NB4 (cell line): ENCODE data around the gene FAM120AOS.

Experiments
- DNase-seq: peaks from one replicate; pipeline ENCODE4 v3.0.0; 2010; ENCODE audit warnings: low read depth
- H3K4me3 ChIP-seq: one replicate; pipeline ENCODE4 v1.5.1; 2011; ENCODE audit warnings: mild to moderate bottlenecking, low read depth, low read length, moderate library complexity
- CTCF ChIP-seq: IDR thresholded peaks from one replicate; pipeline ENCODE4 v1.5.1; 2012; ENCODE audit warnings: low read depth, low read length
- MAX ChIP-seq: IDR thresholded peaks from 2 replicates; pipeline ENCODE4 v1.6.1; 2011; ENCODE audit warnings: low read depth, low read length
- MYC ChIP-seq: IDR thresholded peaks from 2 replicates; pipeline ENCODE4 v1.6.1; 2011; ENCODE audit warnings: low read depth, low read length
- POLR2A ChIP-seq: IDR thresholded peaks from 2 replicates; pipeline ENCODE4 v1.6.1; 2011; ENCODE audit warnings: mild to moderate bottlenecking; ENCODE audit not compliant: insufficient read length; ENCODE audit errors: extremely low read depth

FAM120AOS gene

GRCh38 chr9:93461821-93462220 lies 8.4 kb upstream of the FAM120AOS start:
- peak; percentile 21 for DNase-seq
- TF ChIP-seq MAX (no peak), POLR2A (no peak), MYC (no peak), CTCF (no peak)
- no peak overlapping the region for H3K4me3 ChIP-seq

GRCh38 chr9:93461414-93461743 lies 8.0 kb upstream of the FAM120AOS start:
- TF ChIP-seq CTCF (no peak), MYC (no peak), POLR2A (no peak), MAX (no peak)
- no peak for DNase-seq
- H3K4me3 ChIP-seq = no peak overlapping the region

GRCh38 chr9:93460689-93461413 lies 7.5 kb upstream of the FAM120AOS start:
- no peak for DNase-seq
- TF ChIP-seq MYC = no peak
- no peak for TF ChIP-seq MAX
- no peak for TF ChIP-seq POLR2A
- no peak for TF ChIP-seq CTCF
- H3K4me3 ChIP-seq = no peak overlapping the region

DNA sequence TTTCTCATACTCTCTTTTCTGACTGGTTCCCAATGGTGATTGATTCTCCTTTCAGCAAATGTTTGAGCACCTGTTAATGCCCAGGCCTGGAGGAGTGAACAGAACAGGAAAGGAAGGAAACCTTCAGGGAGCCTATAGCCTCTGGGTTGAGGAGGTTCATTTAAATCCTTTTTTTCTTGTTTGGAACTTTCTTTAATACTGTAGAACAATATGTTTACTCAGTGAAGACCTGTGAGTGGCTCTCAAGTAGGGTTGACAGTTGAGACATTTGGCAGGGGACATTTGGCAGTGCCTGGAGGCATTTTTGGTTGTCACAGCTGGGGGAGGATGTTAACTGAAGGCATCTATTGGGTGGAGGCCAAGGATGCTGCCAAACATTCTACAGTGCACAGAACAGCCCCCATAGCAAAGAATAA lies 6.1 kb upstream of the FAM120AOS start:
- TF ChIP-seq MYC (no peak), POLR2A (no peak), MAX (no peak), CTCF (no peak)
- H3K4me3 ChIP-seq = no peak overlapping the region
- no peak for DNase-seq

DNA sequence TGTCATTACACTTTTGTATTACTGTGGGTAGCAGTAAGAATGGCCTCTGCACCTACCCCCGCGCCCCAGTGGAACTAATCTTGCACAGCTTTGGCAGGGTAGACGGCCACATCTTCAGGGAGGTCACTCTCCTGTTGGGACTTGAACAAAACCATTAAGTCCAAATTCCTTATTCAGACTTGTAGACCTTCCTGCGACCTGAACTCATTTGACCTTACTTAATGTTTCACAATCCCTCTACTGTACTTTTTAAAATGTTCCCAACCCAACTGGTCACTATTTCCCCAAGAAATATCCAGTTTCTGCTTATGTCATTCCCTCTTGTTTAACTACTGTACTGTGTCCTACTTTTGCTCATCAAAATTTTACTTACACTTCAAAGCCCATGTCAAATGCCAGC lies 5.3 kb upstream of the FAM120AOS start:
- no peak for TF ChIP-seq MAX
- no peak for TF ChIP-seq POLR2A
- TF ChIP-seq CTCF = no peak
- TF ChIP-seq MYC = no peak
- no peak for DNase-seq
- H3K4me3 ChIP-seq = no peak overlapping the region
